Neuronal stem cell (in vitro differentiated cells): ENCODE measurements around the gene TNMD. TPM values are rescaled to one million over a fixed set of nuclear protein-coding genes. Genes with fewer than 3 reads are reported as not detected.
"Not testable (repeated sequence)": the region's sequence is repeated elsewhere in the genome, so short reads cannot be mapped to it uniquely, and the experiment has no call there.

Experiments
- DNase-seq: peaks from one replicate; pipeline ENCODE4 v3.0.0-alpha.2; 2013; ENCODE audit warnings: low spot score
- H2AFZ ChIP-seq: one replicate; pipeline ENCODE4 v1.6.1; 2013; ENCODE audit warnings: mild to moderate bottlenecking, low read length, inconsistent platforms
- H2AK5ac ChIP-seq: 2 replicates; pipeline ENCODE4 v1.6.1; 2013; ENCODE audit warnings: low read depth, mild to moderate bottlenecking, inconsistent platforms, low read length, moderate library complexity, mixed read lengths
- H2BK120ac ChIP-seq: 2 replicates; pipeline ENCODE4 v1.6.1; 2013; ENCODE audit warnings: low read depth, mild to moderate bottlenecking, inconsistent platforms, low read length, moderate library complexity, mixed read lengths
- H2BK12ac ChIP-seq: one replicate; pipeline ENCODE4 v1.6.1; 2013; ENCODE audit warnings: low read length, inconsistent platforms
- H2BK15ac ChIP-seq: 2 replicates; pipeline ENCODE4 v1.6.1; 2013; ENCODE audit warnings: mild to moderate bottlenecking, low read length, inconsistent platforms, mixed read lengths
- H2BK5ac ChIP-seq: one replicate; pipeline ENCODE4 v1.6.1; 2013; ENCODE audit warnings: inconsistent platforms, mild to moderate bottlenecking, low read length, moderate library complexity
- H3K14ac ChIP-seq: one replicate; pipeline ENCODE4 v1.6.1; 2013; ENCODE audit warnings: low read length, inconsistent platforms
- H3K18ac ChIP-seq: 2 replicates; pipeline ENCODE4 v1.6.1; 2013; ENCODE audit warnings: low read length, inconsistent platforms
- H3K23ac ChIP-seq: 2 replicates; pipeline ENCODE4 v1.6.1; 2013; ENCODE audit warnings: low read depth, mild to moderate bottlenecking, mixed read lengths, low read length, inconsistent platforms; ENCODE audit not compliant: poor library complexity
- H3K27ac ChIP-seq: replicated peaks from 3 replicates; pipeline ENCODE4 v1.5.1; 2013; ENCODE audit warnings: low read length, inconsistent platforms
- H3K27me3 ChIP-seq, 3 experiments: 2 replicates each; pipeline ENCODE4 v1.6.1; 2013; ENCODE audit warnings: low read length in 3 of 3, mild to moderate bottlenecking in 2 of 3, inconsistent platforms in 1 of 3, low read depth in 1 of 3, mixed read lengths in 1 of 3, moderate library complexity in 1 of 3; ENCODE audit not compliant: control insufficient read depth in 3 of 3, insufficient read depth in 3 of 3
- H3K36me3 ChIP-seq, 2 donors: replicated peaks in 1 of 2; 2 replicates each; pipeline ENCODE4 v1.6.1; 2013; ENCODE audit warnings: low read length in 2 of 2; ENCODE audit not compliant: control insufficient read depth in 2 of 2, insufficient read depth in 2 of 2
- H3K4ac ChIP-seq: 2 replicates; pipeline ENCODE4 v1.6.1; 2013; ENCODE audit warnings: inconsistent platforms, mild to moderate bottlenecking, low read length, moderate library complexity
- H3K4me1 ChIP-seq, 2 donors: 1 replicate in 1 of 2; 2 replicates in 1 of 2; pipeline ENCODE4 v1.6.1; 2013; ENCODE audit warnings: low read length in 2 of 2, low read depth in 1 of 2; ENCODE audit not compliant: control insufficient read depth in 2 of 2, insufficient read depth in 1 of 2
- H3K4me2 ChIP-seq: one replicate; pipeline ENCODE4 v1.6.1; 2013; ENCODE audit warnings: mild to moderate bottlenecking, low read length, inconsistent platforms; ENCODE audit not compliant: insufficient read depth, poor library complexity, severe bottlenecking
- H3K4me3 ChIP-seq, 2 donors: 2 replicates each; pipeline ENCODE4 v1.5.1; 2013; ENCODE audit warnings: low read length in 2 of 2, mild to moderate bottlenecking in 2 of 2, inconsistent platforms in 1 of 2, moderate library complexity in 1 of 2
- H3K79me1 ChIP-seq: one replicate; pipeline ENCODE4 v1.6.1; 2013; ENCODE audit warnings: low read depth, mild to moderate bottlenecking, inconsistent platforms, low read length, moderate library complexity
- H3K9ac ChIP-seq: one replicate; pipeline ENCODE4 v1.6.1; 2013; ENCODE audit warnings: mild to moderate bottlenecking, low read depth, low read length, inconsistent platforms; ENCODE audit not compliant: poor library complexity
- H3K9me3 ChIP-seq, 2 donors: replicated peaks in 1 of 2; 2 replicates each; pipeline versions ENCODE3 to v1.6.1; 2013; ENCODE audit warnings: low read length in 2 of 2, mild to moderate bottlenecking in 2 of 2, inconsistent platforms in 1 of 2, low read depth in 1 of 2, mixed read lengths in 1 of 2, moderate library complexity in 1 of 2; ENCODE audit not compliant: control insufficient read depth in 2 of 2, insufficient read depth in 1 of 2
- H4K8ac ChIP-seq: one replicate; pipeline ENCODE4 v1.6.1; 2013; ENCODE audit warnings: low read depth, mild to moderate bottlenecking, inconsistent platforms, low read length, moderate library complexity
- H4K91ac ChIP-seq: one replicate; pipeline ENCODE4 v1.6.1; 2013; ENCODE audit warnings: low read length, low read depth, mild to moderate bottlenecking, inconsistent platforms; ENCODE audit not compliant: poor library complexity
- WGBS, 2 donors: extraction: QIAGEN DNeasy Blood & Tissue Kit; methylation state at CpG; one replicate each; pipeline ENCODE4 v1.1.7; 2013; ENCODE audit warnings: missing lambda C conversion rate in 2 of 2, mixed read lengths in 1 of 2; ENCODE audit not compliant: insufficient read length in 2 of 2, insufficient replicate concordance in 1 of 2; ENCODE audit errors: extremely low coverage in 2 of 2; 5-methylcytosine and 5-hydroxymethylcytosine counted together
- polyA plus RNA-seq, 2 experiments: library from polyadenylated mRNA; stranded (reverse); fragments of 200-250 nt; gene quantifications; one replicate each; pipeline ENCODE4 v1.2.3, GENCODE V29; 2013

TNMD gene
- not detected for polyA plus RNA-seq (2013, experiment 1 of 2)
- not detected for polyA plus RNA-seq (2013, experiment 2 of 2)

GRCh38 chrX:100584611-100585010 lies at the start of gene TNMD:
TSS of gene TNMD (plus strand) at chrX:100584936. CDS start at chrX:100585019, 83 bp downstream.
- Histone ChIP-seq H2BK15ac (no peak within 1 kb of the TSS), H3K23ac (no peak within 1 kb of the TSS), H3K9me3 (no peaks in the 10 kb centered on the region), H3K4me2 (no peak within 1 kb of the TSS), H3K14ac (no peak within 1 kb of the TSS), H2AFZ (no peak within 1 kb of the TSS), H2AK5ac (no peak within 1 kb of the TSS), H3K18ac (no peak within 1 kb of the TSS), H3K9ac (no peak within 1 kb of the TSS), H3K4me3 (no peak within 1 kb of the TSS), H3K4me1 (no peaks in the 10 kb centered on the region), H4K8ac (no peak within 1 kb of the TSS), H4K91ac (no peak within 1 kb of the TSS), H3K79me1 (no peaks in the 10 kb centered on the region), H3K27ac (no peak within 1 kb of the TSS), H3K4ac (no peak within 1 kb of the TSS), H3K27me3 (peaks cover 0 to 8% (median 0%) of the 10 kb centered on the region in 3 experiments), H2BK120ac (no peak within 1 kb of the TSS), H2BK12ac (no peak within 1 kb of the TSS), H3K36me3 (no peaks in the 10 kb centered on the region), H2BK5ac (no peak within 1 kb of the TSS)
- no CpG with 5 or more reads among the region's 2 CpGs for WGBS, 2 donors
- DNase-seq = no peak

DNA sequence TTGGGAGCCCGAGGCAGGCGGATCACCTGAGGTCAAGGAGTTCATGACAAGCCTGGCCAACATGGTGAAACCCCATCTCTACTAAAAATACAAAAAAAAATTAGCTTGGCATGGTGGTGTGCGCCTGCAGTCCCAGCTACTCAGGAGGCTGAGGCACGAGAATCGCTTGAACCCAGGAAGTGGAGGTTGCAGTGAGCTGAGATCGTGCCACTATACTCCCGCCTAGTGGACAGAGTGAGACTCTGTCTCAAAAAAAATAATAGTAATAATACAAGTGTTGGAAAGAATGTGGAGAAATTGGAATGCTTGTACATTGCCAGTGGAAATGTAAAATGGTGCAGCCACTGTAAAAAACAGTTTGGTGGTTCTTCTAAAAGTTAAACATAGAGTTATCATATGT lies 19.2 kb upstream of the TNMD start:
- not testable (repeated sequence) for H3K9ac ChIP-seq, H3K18ac ChIP-seq, H2AK5ac ChIP-seq, H3K4me1 ChIP-seq, H2BK12ac ChIP-seq, H2BK5ac ChIP-seq, H3K4ac ChIP-seq, H2AFZ ChIP-seq, H2BK120ac ChIP-seq, H3K14ac ChIP-seq, H3K27ac ChIP-seq, H2BK15ac ChIP-seq, H3K79me1 ChIP-seq, H3K9me3 ChIP-seq, H3K36me3 ChIP-seq, H4K8ac ChIP-seq, H3K23ac ChIP-seq, H4K91ac ChIP-seq, H3K27me3 ChIP-seq, DNase-seq, H3K4me3 ChIP-seq, H3K4me2 ChIP-seq
- no CpG with 5 or more reads among the region's 7 CpGs for WGBS, 2 donors

DNA sequence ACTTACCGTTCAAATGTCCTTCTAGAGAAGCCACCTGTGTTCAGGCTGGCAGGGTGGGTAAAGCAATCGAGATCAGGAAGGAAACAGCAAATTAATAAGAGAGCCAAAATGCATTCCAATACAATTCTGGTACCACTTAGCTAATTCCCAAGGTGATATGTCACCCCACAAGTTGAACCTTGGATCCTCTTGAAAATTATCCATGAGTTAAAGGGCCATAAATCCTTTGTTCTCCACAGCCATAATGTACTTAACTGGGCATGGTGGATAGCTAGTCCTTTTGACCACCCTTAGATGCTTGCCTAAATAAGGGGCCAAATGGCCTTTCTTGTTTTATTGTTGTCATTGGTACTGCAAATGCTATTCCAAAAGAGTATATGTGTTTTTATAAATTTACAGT lies 2.0 kb downstream of the TNMD start:
- Histone ChIP-seq H3K14ac (no peak overlapping the region), H3K4me3 (no peak overlapping the region), H3K27ac (no peak overlapping the region), H4K8ac (no peak overlapping the region), H3K23ac (no peak overlapping the region), H2AK5ac (no peak overlapping the region), H3K27me3 (peaks cover 0 to 15% (median 0%) of the 10 kb centered on the region in 3 experiments), H2BK5ac (no peak overlapping the region), H3K36me3 (no peaks in the 10 kb centered on the region), H3K9me3 (no peaks in the 10 kb centered on the region), H2BK15ac (no peak overlapping the region), H3K79me1 (no peaks in the 10 kb centered on the region), H3K4me2 (no peak overlapping the region), H2BK120ac (no peak overlapping the region), H3K9ac (no peak overlapping the region), H2AFZ (no peak overlapping the region), H3K18ac (no peak overlapping the region), H2BK12ac (no peak overlapping the region), H3K4ac (no peak overlapping the region), H3K4me1 (no peaks in the 10 kb centered on the region), H4K91ac (no peak overlapping the region)
- no peak for DNase-seq
- no CpG with 5 or more reads among the region's 2 CpGs for WGBS, 2 donors

GRCh38 chrX:100587861-100588260 lies 3.1 kb downstream of the TNMD start:
- Histone ChIP-seq H2BK5ac (no peak overlapping the region), H3K4me3 (no peak overlapping the region), H3K27me3 (peaks cover 0 to 15% (median 0%) of the 10 kb centered on the region in 3 experiments), H3K79me1 (no peaks in the 10 kb centered on the region), H3K27ac (no peak overlapping the region), H3K14ac (no peak overlapping the region), H2AFZ (no peak overlapping the region), H3K9ac (no peak overlapping the region), H3K4ac (no peak overlapping the region), H2AK5ac (no peak overlapping the region), H2BK120ac (no peak overlapping the region), H2BK12ac (no peak overlapping the region), H3K18ac (no peak overlapping the region), H4K91ac (no peak overlapping the region), H3K23ac (no peak overlapping the region), H3K4me2 (no peak overlapping the region), H2BK15ac (no peak overlapping the region), H3K4me1 (no peaks in the 10 kb centered on the region), H3K36me3 (no peaks in the 10 kb centered on the region), H4K8ac (no peak overlapping the region), H3K9me3 (no peaks in the 10 kb centered on the region)
- no peak for DNase-seq
- no CpG with 5 or more reads among the region's 2 CpGs for WGBS, 2 donors
